HG03045 (cell line): ENCODE measurements around the gene ASXL2.
"Not testable (repeated sequence)": the region's sequence is repeated elsewhere in the genome, so short reads cannot be mapped to it uniquely, and the experiment has no call there.

Source experiments
- ATAC-seq: cut with Tn5 transposase; IDR thresholded peaks from one replicate; pipeline ENCODE4 v1.9.1; 2021; ENCODE audit warnings: mild to moderate bottlenecking, moderate library complexity; ENCODE audit not compliant: unreplicated experiment

Gene ASXL2

DNA sequence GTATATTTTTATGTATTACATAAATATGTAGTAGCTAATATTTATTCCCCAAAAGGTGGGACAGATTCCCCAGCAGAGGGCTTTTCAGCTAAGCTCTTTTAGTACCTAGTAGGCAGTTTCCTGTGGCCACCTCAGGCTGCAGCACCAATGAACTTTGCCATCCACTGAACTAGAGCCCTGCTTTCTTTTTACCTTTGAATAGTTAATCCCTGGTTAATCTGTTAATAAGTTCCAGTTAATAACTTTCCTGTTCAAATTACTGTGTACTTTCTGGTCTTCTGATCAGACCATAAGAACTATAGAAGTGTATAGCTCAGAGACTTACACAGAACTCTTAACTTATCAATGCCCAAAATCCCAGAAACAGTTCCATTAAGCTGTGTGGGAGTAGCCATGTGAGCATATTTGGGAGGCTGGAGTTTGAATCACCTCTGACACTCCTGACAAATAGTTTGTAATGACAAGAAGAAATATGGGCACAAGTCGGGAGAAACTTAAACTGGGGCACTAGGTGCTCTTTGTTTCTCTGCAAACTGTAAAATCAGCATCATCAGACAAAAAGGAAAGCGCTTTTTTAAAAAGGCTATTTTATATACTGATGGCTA lies 40.0 kb downstream of the ASXL2 start:
- no peak for ATAC-seq

- no peak for ATAC-seq
Measured at GRCh38 chr2:25835906-25836305, 42.4 kb downstream of the ASXL2 start.

DNA sequence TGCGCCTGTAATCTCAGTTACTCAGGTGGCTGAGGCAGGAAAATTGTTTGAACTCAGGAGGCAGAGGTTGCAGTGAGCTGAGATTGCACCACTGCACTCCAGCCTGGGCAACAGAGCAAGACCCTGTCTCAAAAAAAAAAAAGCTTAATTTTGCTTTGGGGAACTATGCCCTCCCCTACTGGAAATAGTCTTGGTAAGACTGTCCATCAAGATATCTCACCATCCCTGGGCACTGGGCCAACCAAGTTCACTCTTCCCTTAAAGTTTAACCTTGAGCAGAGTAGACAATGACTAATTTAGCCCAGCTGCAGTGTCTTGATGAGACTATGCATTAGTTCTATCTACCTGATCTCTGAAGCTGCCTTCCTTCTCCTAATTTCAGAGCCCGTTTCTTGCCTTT lies 44.7 kb downstream of the ASXL2 start:
- ATAC-seq: no peak

- ATAC-seq: no peak
Measured at GRCh38 chr2:25832897-25833296, 45.4 kb downstream of the ASXL2 start.

GRCh38 chr2:25831746-25832449 lies 46.4 kb downstream of the ASXL2 start:
- ATAC-seq: no peak

DNA sequence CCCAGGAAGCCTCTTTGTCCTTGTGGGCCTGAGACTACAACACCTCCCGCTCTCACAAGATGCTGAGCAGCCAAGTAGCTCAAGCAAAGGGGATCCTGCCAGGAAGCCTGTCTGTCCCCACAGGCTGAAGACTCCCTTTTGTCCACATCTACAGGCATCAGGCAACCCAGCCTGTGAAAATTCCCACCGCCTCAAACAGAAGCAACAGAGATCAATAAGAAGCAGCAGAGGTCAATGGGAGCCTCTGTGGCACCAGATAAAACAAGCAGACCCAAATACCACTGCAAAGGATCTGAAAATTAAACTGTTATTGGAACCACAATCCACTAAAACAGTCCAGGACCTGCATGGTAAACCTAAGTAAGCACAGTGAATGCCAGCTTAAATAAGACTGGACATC lies 48.5 kb downstream of the ASXL2 start:
- ATAC-seq: no peak

DNA sequence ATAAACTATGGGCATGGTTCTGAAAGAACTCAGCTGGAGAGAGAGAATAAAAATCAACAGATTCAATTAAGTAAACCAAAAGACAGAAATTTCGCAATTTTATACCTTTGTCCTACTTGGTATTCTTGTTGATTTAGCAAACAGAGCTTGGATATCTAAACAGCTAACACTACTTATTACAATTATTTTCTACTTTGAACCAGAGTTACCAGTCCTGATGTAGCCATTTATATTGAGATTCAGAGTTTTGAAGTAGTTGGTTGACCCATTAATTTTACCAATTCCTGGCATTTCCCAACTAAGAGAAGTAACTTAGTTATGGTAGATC lies 48.9 kb downstream of the ASXL2 start:
- no peak for ATAC-seq

GRCh38 chr2:25828532-25829376 lies 49.5 kb downstream of the ASXL2 start:
- ATAC-seq: not testable (repeated sequence)

DNA sequence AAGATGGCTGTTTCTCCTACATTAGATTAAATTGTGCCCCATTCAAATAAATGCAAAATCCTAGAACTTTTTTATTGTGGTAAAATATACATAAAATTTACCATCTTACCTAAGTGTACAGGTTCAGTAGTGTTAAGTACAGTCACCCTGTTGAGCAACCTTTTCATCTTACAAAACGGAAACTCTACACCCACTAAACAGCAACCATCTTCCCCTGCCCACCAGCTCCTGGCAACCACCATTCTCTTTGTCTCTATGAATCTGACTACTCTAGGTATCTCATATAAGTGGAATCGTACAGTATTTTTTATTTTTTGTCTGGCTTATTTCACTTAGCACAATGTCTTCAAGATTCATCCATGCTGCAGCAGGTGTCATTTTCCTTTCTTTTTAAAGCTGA lies 53.0 kb downstream of the ASXL2 start:
- ATAC-seq: no peak

DNA sequence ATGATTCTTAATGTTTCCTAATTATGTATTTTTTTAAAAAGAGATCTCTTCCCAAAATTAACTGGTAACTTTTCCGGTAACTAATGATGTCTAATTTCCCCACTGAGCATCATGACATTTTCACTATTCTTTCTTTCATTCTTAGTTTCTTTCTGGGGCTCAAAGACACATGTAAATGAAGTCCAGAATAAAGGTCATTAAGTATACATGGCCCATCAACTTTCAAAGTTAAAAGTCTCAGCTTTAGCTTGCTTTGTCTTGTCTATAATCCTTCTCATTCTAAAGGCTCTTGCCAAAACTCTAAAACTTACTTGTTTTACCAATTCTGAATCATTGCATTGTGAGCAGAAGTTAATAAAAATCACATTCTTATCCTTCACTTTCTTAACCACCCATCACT lies 53.6 kb downstream of the ASXL2 start:
- ATAC-seq: no peak

DNA sequence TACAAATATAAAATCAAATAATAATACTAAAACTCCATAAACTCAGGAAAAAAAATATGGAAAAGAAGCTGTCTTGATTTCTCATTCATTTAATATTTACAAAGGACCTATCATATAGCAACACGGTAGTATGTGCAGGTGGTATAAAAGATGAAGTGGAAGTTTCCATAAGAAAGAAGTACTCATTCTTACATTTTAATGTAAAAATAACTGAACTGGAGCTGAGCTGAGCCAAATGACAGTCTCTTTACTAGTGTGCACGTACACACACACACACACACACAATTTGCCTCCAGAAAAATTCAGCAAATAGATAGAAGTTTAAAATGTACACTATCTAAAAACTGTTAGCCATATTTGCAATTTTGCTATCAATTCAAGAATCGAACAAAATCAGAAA lies 54.1 kb downstream of the ASXL2 start:
- no peak for ATAC-seq

GRCh38 chr2:25822190-25823117 lies 55.8 kb downstream of the ASXL2 start:
- ATAC-seq: no peak

- ATAC-seq: no peak
Measured at GRCh38 chr2:25821225-25822056, 56.8 kb downstream of the ASXL2 start.

- ATAC-seq: no peak
Measured at GRCh38 chr2:25819597-25820039, 58.7 kb downstream of the ASXL2 start.

GRCh38 chr2:25817630-25818029 lies 60.7 kb downstream of the ASXL2 start:
- ATAC-seq: no peak

DNA sequence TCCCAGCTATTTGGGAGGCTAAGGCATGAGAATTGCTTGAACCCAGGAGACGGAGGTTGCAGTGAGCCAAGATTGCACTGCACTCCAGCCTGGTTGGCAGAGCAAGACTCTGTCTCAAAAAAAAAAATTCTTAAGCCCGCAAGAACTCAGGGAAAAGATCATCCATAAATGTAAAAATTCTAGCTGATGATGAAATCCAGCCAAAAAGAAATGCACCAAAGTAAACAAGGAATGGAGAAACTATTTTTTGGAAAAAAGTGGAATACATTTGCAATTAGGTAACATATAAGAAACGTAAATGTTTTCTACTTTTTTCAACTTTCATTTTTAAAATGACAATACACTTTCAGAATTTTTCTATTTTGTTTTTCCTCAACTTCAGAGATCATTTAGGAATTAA lies 61.3 kb downstream of the ASXL2 start:
- ATAC-seq: no peak

DNA sequence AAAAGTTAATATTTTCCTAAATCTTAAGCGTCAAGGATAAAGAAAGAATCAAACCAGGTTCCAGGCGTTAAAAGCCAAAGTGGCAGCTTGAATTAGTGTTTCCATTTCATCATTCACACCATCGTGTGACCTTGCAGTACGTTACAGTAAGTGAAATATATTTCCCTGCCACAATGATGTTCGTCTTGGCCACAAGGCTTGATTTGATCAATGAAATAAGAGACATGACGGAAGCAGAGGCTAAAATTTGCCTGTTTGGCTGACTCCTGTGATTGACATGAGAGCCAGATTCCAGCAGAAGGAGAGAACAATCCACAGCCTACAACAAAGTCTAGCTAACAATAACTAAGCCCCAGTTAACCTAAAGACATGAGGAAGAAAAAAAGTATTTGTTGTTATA lies 62.0 kb downstream of the ASXL2 start:
- no peak for ATAC-seq

DNA sequence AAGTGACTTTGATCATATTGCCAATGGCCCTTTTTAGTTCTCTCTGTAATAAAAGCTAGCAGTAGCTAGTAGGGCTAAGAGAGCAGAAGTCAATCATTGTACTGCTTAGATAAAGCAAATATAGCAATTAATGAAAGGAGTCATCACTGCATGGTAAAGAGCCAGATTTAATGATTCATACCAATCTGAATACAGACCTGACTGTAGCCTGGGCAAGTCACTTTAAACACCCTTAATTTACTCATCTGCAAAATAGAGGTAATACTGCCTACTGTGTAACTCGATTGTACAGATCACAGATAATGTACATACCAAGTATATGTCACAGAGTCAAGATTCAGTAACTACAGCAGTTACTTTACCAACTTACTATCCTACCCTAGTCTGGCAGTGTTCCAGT lies 63.6 kb downstream of the ASXL2 start:
- ATAC-seq: no peak

GRCh38 chr2:25810428-25810827 lies 67.9 kb downstream of the ASXL2 start:
- no peak for ATAC-seq

- no peak for ATAC-seq
Measured at GRCh38 chr2:25809646-25810045, 68.6 kb downstream of the ASXL2 start.
